DND-41 (cell line): Measurements from ENCODE around the gene IGSF9.

ENCODE experiments used
- CTCF ChIP-seq: IDR thresholded peaks from 2 replicates; pipeline ENCODE4 v1.5.1; 2012; ENCODE audit warnings: borderline replicate concordance, low read length, moderate library complexity, mild to moderate bottlenecking; ENCODE audit not compliant: poor library complexity, severe bottlenecking; ENCODE audit errors: extremely low read depth
- EZH2 ChIP-seq: IDR thresholded peaks from 3 replicates; pipeline ENCODE4 v1.6.1; 2012; ENCODE audit warnings: borderline replicate concordance, low read depth, mild to moderate bottlenecking, moderate library complexity, low read length, inconsistent platforms; ENCODE audit not compliant: severe bottlenecking

- TF ChIP-seq CTCF (no peak), EZH2 (no peak)
Measured at GRCh38 chr1:159911326-159912070, 33.9 kb downstream of the IGSF9 start.
